HCT116 (cell line): ENCODE results near the gene ARHGAP23. TPM values are rescaled to one million over a fixed set of nuclear protein-coding genes. Genes with fewer than 3 reads are reported as not detected.

Experiments
- ATAC-seq: fragments of 200-7000 bp; cut with Tn5 transposase; 2 replicates; pipeline ENCODE4 v1.9.1; 2020; ENCODE audit warnings: mild to moderate bottlenecking, moderate library complexity
- BruUV-seq: library from RNA; stranded (reverse); fragments of 400-500 nt; replicated peaks from 2 replicates; lab custom pipeline; 2021; lab: Mats Ljungman, UMichigan
- CTCF ChIA-PET: fragments of 300-600 bp; sonication (Branson Sonifier 250); formaldehyde crosslinking; loops from one replicate; lab custom pipeline; 2021; ENCODE audit warnings: antibody characterized with exemption; lab: Charles Lee
- POLR2A ChIA-PET: fragments of 300-600, 350-600 bp; sonication (Branson Sonifier 250); formaldehyde crosslinking; loops from one replicate; lab custom pipeline; 2021; ENCODE audit warnings: antibody characterized with exemption; lab: Charles Lee
- RAD21 ChIA-PET, 2 experiments: fragments of 300-600 bp; sonication (Branson Sonifier 250); formaldehyde crosslinking; loops; one replicate each; lab custom pipeline; 2023; ENCODE audit warnings: low total read pairs in 2 of 2; ENCODE audit not compliant: uncharacterized antibody in 2 of 2, unreplicated experiment in 2 of 2, low non-redundant PET in 1 of 2; lab: Charles Lee
- DNase-seq: peaks from one replicate; pipeline ENCODE4 v3.0.0-alpha.2; 2010; ENCODE audit warnings: low read depth, low spot score
- H2AFZ ChIP-seq: fragments of 200-600 bp; shearing (Covaris generic), sonication (generic); 2 replicates; pipeline ENCODE4 v1.6.1; 2017; ENCODE audit warnings: low read depth, mixed run types, mixed read lengths, antibody characterized with exemption, low read length; ENCODE audit not compliant: poor library complexity, severe bottlenecking
- H3K27ac ChIP-seq: 2 replicates; pipeline ENCODE4 v1.5.1; 2012; ENCODE audit warnings: low read depth, low read length
- H3K27me3 ChIP-seq: fragments of 200-600 bp; sonication (generic); 2 replicates; pipeline ENCODE4 v1.6.1; 2016; ENCODE audit warnings: mixed run types, low read length, mixed read lengths; ENCODE audit not compliant: insufficient read depth
- H3K36me3 ChIP-seq, 2 experiments: fragments of 200-500 bp in 1 of 2; fragments of 200-600 bp in 1 of 2; sonication (Bioruptor generic) in 1 of 2; sonication (generic) in 1 of 2; 2 replicates each; pipeline versions ENCODE4 v1.5.1 to v1.6.1; 2014 to 2016; ENCODE audit warnings: low read length in 2 of 2, inconsistent platforms in 1 of 2, mixed read lengths in 1 of 2, mixed run types in 1 of 2; ENCODE audit not compliant: insufficient read depth in 2 of 2, control insufficient read depth in 1 of 2
- H3K4me1 ChIP-seq, 2 experiments: fragments of 200-600 bp in 1 of 2; sonication (generic) in 1 of 2; 2 replicates each; pipeline versions ENCODE4 v1.5.1 to v1.6.1; 2012 to 2017; ENCODE audit warnings: low read length in 2 of 2, inconsistent platforms in 1 of 2, mild to moderate bottlenecking in 1 of 2, mixed read lengths in 1 of 2, mixed run types in 1 of 2, moderate library complexity in 1 of 2; ENCODE audit not compliant: insufficient read depth in 2 of 2, control insufficient read depth in 1 of 2
- H3K4me2 ChIP-seq: fragments of 200-600 bp; sonication (generic); 2 replicates; pipeline ENCODE4 v1.6.1; 2017; ENCODE audit warnings: mixed run types, low read length, mixed read lengths
- H3K4me3 ChIP-seq, 2 experiments: fragments of 200-600 bp in 1 of 2; sonication (generic) in 1 of 2; replicated peaks in 1 of 2; 2 replicates each; pipeline ENCODE4 v1.5.1; 2011 to 2016; ENCODE audit warnings: low read length in 2 of 2, control low read depth in 1 of 2, low read depth in 1 of 2, mild to moderate bottlenecking in 1 of 2, mixed read lengths in 1 of 2, mixed run types in 1 of 2
- H3K79me2 ChIP-seq: fragments of 200-600 bp; sonication (generic); 2 replicates; pipeline ENCODE4 v1.6.1; 2017; ENCODE audit warnings: mild to moderate bottlenecking, mixed run types, low read length, moderate library complexity, mixed read lengths; ENCODE audit not compliant: insufficient read depth
- H3K9ac ChIP-seq: fragments of 200-600 bp; sonication (generic); 2 replicates; pipeline ENCODE4 v1.6.1; 2016; ENCODE audit warnings: low read length, mixed read lengths
- H3K9me2 ChIP-seq: fragments of 200-600 bp; sonication (generic), shearing (Covaris generic); 2 replicates; pipeline ENCODE4 v1.6.1; 2017; ENCODE audit warnings: mixed run types, mild to moderate bottlenecking, moderate library complexity; ENCODE audit not compliant: insufficient read depth
- H3K9me3 ChIP-seq, 2 experiments: fragments of 200-500 bp in 1 of 2; fragments of 200-600 bp in 1 of 2; sonication (Bioruptor generic) in 1 of 2; sonication (generic) in 1 of 2; 2 replicates each; pipeline ENCODE4 v1.6.1; 2014 to 2017; ENCODE audit warnings: low read length in 2 of 2, mixed read lengths in 2 of 2, inconsistent platforms in 1 of 2, low read depth in 1 of 2, mild to moderate bottlenecking in 1 of 2, mixed run types in 1 of 2, moderate library complexity in 1 of 2; ENCODE audit not compliant: control insufficient read depth in 1 of 2, insufficient read depth in 1 of 2
- H4K20me1 ChIP-seq: fragments of 200-600 bp; sonication (generic), shearing (Covaris generic); 2 replicates; pipeline ENCODE4 v1.6.1; 2017; ENCODE audit warnings: mixed run types, mild to moderate bottlenecking, moderate library complexity; ENCODE audit not compliant: insufficient read depth
- CBX3 ChIP-seq: IDR thresholded peaks from 2 replicates; pipeline ENCODE4 v1.6.1; 2012; ENCODE audit warnings: low read depth
- CEBPB ChIP-seq: IDR thresholded peaks from 2 replicates; pipeline ENCODE4 v1.6.1; 2012; ENCODE audit warnings: low read depth
- ELF1 ChIP-seq: IDR thresholded peaks from 2 replicates; pipeline ENCODE4 v1.6.1; 2012; ENCODE audit warnings: low read depth, borderline replicate concordance
- EZH2 ChIP-seq: fragments of 200-600 bp; sonication (generic); IDR thresholded peaks from 2 replicates; pipeline ENCODE4 v1.6.1; 2017; ENCODE audit warnings: antibody characterized with exemption, mixed run types
- EZH2phosphoT487 ChIP-seq: fragments of 200-600 bp; IDR thresholded peaks from 2 replicates; pipeline ENCODE4 v1.6.1; 2018; ENCODE audit warnings: antibody characterized with exemption, borderline replicate concordance
- FOSL1 ChIP-seq: IDR thresholded peaks from 2 replicates; pipeline ENCODE4 v1.6.1; 2012; ENCODE audit warnings: low read depth
- POLR2A ChIP-seq: IDR thresholded peaks from 2 replicates; pipeline ENCODE4 v1.7.0; 2011; ENCODE audit warnings: borderline replicate concordance; ENCODE audit not compliant: insufficient read depth, insufficient read length; ENCODE audit errors: extremely low read depth
- POLR2AphosphoS5 ChIP-seq: IDR thresholded peaks from 2 replicates; pipeline ENCODE4 v1.6.1; 2011; ENCODE audit warnings: mild to moderate bottlenecking, low read depth, low read length, moderate library complexity
- SIN3A ChIP-seq: IDR thresholded peaks from 2 replicates; pipeline ENCODE4 v1.6.1; 2012; ENCODE audit warnings: low read depth
- SP1 ChIP-seq: IDR thresholded peaks from 2 replicates; pipeline ENCODE4 v1.6.1; 2012; ENCODE audit warnings: low read depth
- SRF ChIP-seq: IDR thresholded peaks from 2 replicates; pipeline ENCODE4 v1.6.1; 2012; ENCODE audit warnings: low read depth
- TCF7L2 ChIP-seq: IDR thresholded peaks from 2 replicates; pipeline ENCODE4 v1.7.0; 2011; ENCODE audit warnings: borderline replicate concordance, inconsistent platforms; ENCODE audit not compliant: insufficient read depth, insufficient read length; ENCODE audit errors: extremely low read depth
- YY1 ChIP-seq: IDR thresholded peaks from 2 replicates; pipeline ENCODE4 v1.6.1; 2011; ENCODE audit warnings: low read length, low read depth, moderate library complexity, mild to moderate bottlenecking; ENCODE audit not compliant: insufficient replicate concordance; ENCODE audit errors: extremely low read depth
- ZFX ChIP-seq: fragments of 450-650 bp; IDR thresholded peaks from 2 replicates; pipeline ENCODE4 v1.6.1; 2017
- ZNF274 ChIP-seq: fragments of 200-500 bp; sonication (Bioruptor generic); IDR thresholded peaks from 2 replicates; pipeline ENCODE4 v1.6.1; 2014; ENCODE audit warnings: mild to moderate bottlenecking, low read depth, low read length, inconsistent platforms
- intact Hi-C: fragments of 100-400 bp; cut with micrococcal nuclease; formaldehyde crosslinking; loops from 2 replicates; pipeline ENCODE4 v1.10.0; 2022
- total RNA-seq: library from RNA; stranded (reverse); gene quantifications from one replicate; pipeline ENCODE4 v1.2.1, GENCODE V29; 2021; ENCODE audit not compliant: unreplicated experiment
- TF ChIP-seq, protein P1 (sequence below): IDR thresholded peaks from 2 replicates; pipeline ENCODE4 v1.6.1; 2012
- TF ChIP-seq, protein P2 (sequence below): IDR thresholded peaks from 2 replicates; pipeline ENCODE4 v1.6.1; 2011; ENCODE audit warnings: mild to moderate bottlenecking, low read length, moderate library complexity; ENCODE audit not compliant: insufficient replicate concordance; ENCODE audit errors: extremely low read depth
- TF ChIP-seq, protein P3 (sequence below): IDR thresholded peaks from 2 replicates; pipeline ENCODE4 v1.6.1; 2012

Gene ARHGAP23
- total RNA-seq, 1 experiment from 2014 or later: 41.0 TPM

DNA sequence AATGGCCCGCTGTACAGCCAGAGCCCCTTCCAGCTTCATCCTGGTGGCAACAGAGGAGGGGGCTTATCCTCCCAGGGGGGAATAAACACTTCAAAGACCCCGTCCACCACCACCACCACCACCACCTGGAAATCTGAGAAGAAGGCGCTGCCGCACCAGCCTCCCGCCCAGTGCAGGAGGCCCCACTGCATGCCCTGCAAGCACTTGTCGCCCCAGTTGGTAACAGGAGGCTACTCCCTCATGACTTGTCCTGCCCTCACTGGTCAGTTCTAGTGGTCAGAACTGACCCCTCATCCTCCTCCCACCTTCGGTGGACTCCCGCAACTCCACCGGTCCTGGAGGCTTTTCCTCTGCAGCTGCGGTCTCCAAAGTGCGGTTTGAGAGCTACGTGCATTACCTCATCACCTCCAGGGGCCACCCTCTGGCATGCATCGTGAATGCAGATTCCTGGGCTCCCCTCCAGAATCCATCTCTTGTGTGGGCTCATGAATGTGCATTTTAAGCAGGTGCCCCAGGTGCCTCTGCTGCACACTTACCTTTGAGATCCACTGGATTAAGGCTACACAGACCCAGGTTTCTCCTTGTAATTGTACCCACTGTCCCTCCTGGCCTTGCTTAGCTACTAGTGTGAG lies 105.7 kb downstream of the ARHGAP23 start:
- DNase-seq: no peak
- ChIA-PET RAD21 (no interaction called here), POLR2A (no interaction called here), CTCF (interaction anchor here (1.4 kb wide), 1 partner anchor 24 kb away, joined by 8 read pairs; no protein-coding TSS in a partner anchor)
- H3K27me3 ChIP-seq: no peaks in the 10 kb centered on the region
- H3K36me3 ChIP-seq: no peaks in the 10 kb centered on the region
- H3K79me2 ChIP-seq: no peaks in the 10 kb centered on the region
- no peak overlapping the region for H3K27ac ChIP-seq
- BruUV-seq: no TSS peak
- intact Hi-C loops: no loop called here
- H2AFZ ChIP-seq: no peak overlapping the region
- no peaks in the 10 kb centered on the region for H3K9me2 ChIP-seq
- H3K9me3 ChIP-seq: no peaks in the 10 kb centered on the region
- peak; percentile 43 for ATAC-seq
- H3K4me3 ChIP-seq: no peak overlapping the region
- TF ChIP-seq FOSL1: no peak
- TF ChIP-seq, protein P1, sequence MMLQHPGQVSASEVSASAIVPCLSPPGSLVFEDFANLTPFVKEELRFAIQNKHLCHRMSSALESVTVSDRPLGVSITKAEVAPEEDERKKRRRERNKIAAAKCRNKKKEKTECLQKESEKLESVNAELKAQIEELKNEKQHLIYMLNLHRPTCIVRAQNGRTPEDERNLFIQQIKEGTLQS: no peak
- TF ChIP-seq ZNF274: no peak
- no peak for TF ChIP-seq YY1
- no peak for TF ChIP-seq ELF1
- TF ChIP-seq CEBPB: no peak
- TF ChIP-seq ZFX: no peak
- no peak for TF ChIP-seq CBX3
- TF ChIP-seq EZH2phosphoT487: no peak
- no peak for TF ChIP-seq POLR2AphosphoS5
- no peak for TF ChIP-seq SP1
- TF ChIP-seq, protein P2, sequence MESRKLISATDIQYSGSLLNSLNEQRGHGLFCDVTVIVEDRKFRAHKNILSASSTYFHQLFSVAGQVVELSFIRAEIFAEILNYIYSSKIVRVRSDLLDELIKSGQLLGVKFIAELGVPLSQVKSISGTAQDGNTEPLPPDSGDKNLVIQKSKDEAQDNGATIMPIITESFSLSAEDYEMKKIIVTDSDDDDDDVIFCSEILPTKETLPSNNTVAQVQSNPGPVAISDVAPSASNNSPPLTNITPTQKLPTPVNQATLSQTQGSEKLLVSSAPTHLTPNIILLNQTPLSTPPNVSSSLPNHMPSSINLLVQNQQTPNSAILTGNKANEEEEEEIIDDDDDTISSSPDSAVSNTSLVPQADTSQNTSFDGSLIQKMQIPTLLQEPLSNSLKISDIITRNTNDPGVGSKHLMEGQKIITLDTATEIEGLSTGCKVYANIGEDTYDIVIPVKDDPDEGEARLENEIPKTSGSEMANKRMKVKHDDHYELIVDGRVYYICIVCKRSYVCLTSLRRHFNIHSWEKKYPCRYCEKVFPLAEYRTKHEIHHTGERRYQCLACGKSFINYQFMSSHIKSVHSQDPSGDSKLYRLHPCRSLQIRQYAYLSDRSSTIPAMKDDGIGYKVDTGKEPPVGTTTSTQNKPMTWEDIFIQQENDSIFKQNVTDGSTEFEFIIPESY: no peak
- TF ChIP-seq EZH2: no peak
- TF ChIP-seq POLR2A: no peak
- TF ChIP-seq TCF7L2: no peak
- TF ChIP-seq SIN3A: no peak
- TF ChIP-seq, protein P3, sequence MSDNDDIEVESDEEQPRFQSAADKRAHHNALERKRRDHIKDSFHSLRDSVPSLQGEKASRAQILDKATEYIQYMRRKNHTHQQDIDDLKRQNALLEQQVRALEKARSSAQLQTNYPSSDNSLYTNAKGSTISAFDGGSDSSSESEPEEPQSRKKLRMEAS: no peak
- TF ChIP-seq SRF: no peak
- H3K4me2 ChIP-seq: no peak overlapping the region
- H4K20me1 ChIP-seq: no peaks in the 10 kb centered on the region
- H3K9ac ChIP-seq: no peak overlapping the region
- H3K4me1 ChIP-seq: no peaks in the 10 kb centered on the region
